ENCODE measurements around the gene AVP. TPM values are rescaled to one million over a fixed set of nuclear protein-coding genes. Genes with fewer than 3 reads are reported as not detected.
A peak's percentile ranks its signal among the peaks of the same experiment; 100 is the strongest.

The AVP gene
- total and polyA plus RNA-seq, 2 of the 13 experiments (the other 11 are each of a cell fraction or from before 2014, with no cell fraction given), result 0.12 TPM; not detected in 1

DNA sequence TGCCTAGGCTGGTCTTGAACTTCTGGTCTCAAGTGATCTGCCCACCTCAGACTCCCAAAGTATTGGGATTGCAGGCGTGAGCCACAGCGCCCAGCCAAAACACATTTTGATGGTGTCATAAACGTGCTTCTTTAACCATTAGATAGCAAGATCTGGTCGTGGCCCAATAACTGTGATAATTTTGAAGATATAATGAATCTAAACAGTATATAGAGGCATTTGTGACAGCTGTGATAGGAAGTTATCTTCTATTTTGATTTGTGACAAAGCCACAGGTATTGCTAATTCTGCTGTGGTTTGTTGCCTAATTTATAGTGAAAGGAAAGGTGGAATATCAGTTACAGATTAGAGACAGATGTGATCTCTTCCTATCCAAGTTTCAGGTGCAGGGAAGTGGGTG, 13.8 kb downstream of the AVP start:
- POLR2A ChIA-PET, result no interaction called here
- peaks cover 4 to 11% of the 10 kb centered on the region in 2 experiments; a peak in 2 of 5 replicates for H3K27me3 ChIP-seq (ENCODE audit: control insufficient read depth in 1 of 2, insufficient read depth in 2 of 2, low read length in 2 of 2)
- no peaks in the 10 kb centered on the region for H3K36me3 ChIP-seq (replicated peaks in 1 of 2; ENCODE audit: control insufficient read depth in 1 of 2, insufficient read depth in 2 of 2, low read length in 2 of 2)
- no peak for ATAC-seq
- BruUV-seq (replicated peaks), result no TSS peak
- no peak overlapping the region for H3K4me2 ChIP-seq (ENCODE audit: low read depth, low read length)
- in situ Hi-C loops (cut with HindIII; ENCODE audit: extremely low pct_ligation_motif_present, low pct_unique_long_range_greater_than_20kb), result no loop called here
- CTCF ChIA-PET (ENCODE audit: low intra/inter-chr PET ratio, low total read pairs), result no interaction called here
- H3K27ac ChIP-seq (ENCODE audit: extremely low read length, insufficient read depth, low read length), result no peak overlapping the region
- no peak for TF ChIP-seq U2AF2 (IDR thresholded peaks at IDR 0.05; ENCODE audit: low read depth, low read length)
- no peak for TF ChIP-seq ZBTB7A (CRISPR knock-in tag; IDR thresholded peaks at IDR 0.05)
- TF ChIP-seq, protein P1, sequence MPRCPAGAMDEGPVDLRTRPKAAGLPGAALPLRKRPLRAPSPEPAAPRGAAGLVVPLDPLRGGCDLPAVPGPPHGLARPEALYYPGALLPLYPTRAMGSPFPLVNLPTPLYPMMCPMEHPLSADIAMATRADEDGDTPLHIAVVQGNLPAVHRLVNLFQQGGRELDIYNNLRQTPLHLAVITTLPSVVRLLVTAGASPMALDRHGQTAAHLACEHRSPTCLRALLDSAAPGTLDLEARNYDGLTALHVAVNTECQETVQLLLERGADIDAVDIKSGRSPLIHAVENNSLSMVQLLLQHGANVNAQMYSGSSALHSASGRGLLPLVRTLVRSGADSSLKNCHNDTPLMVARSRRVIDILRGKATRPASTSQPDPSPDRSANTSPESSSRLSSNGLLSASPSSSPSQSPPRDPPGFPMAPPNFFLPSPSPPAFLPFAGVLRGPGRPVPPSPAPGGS (CRISPR knock-in tag; IDR thresholded peaks at IDR 0.05), result no peak
- TF ChIP-seq RBFOX2 (IDR thresholded peaks at IDR 0.05; ENCODE audit: low read depth, low read length), result no peak
- no peak for TF ChIP-seq PAWR (CRISPR knock-in tag; IDR thresholded peaks at IDR 0.05; ENCODE audit: borderline replicate concordance)
- H3K79me2 ChIP-seq (ENCODE audit: insufficient read depth, low read length), result no peaks in the 10 kb centered on the region
- intact Hi-C loops (cut with micrococcal nuclease; ENCODE audit: unreplicated experiment), result no loop called here
- 56% methylated on average over 4 of the region's 4 CpGs for WGBS (ENCODE audit: low lambda C conversion rate)
- H3K4me3 ChIP-seq (replicated peaks in 1 of 3; ENCODE audit: insufficient read depth in 1 of 3, low read depth in 2 of 3, low read length in 3 of 3), result no peak overlapping the region
- no peak for FAIRE-seq
- peaks cover 69% of the 10 kb centered on the region for H3K4me1 ChIP-seq (ENCODE audit: insufficient read depth, low read length)
- H3K9me3 ChIP-seq (ENCODE audit: low read length), result no peaks in the 10 kb centered on the region
- H3K9ac ChIP-seq (ENCODE audit: insufficient read depth, low read depth, low read length), result no peak overlapping the region
- no peaks in the 10 kb centered on the region for H4K20me1 ChIP-seq (ENCODE audit: insufficient read depth, low read length)
- H2AFZ ChIP-seq (ENCODE audit: low read length), result no peak overlapping the region
- DNase-seq (ENCODE audit: low spot score), result no peak

DNA sequence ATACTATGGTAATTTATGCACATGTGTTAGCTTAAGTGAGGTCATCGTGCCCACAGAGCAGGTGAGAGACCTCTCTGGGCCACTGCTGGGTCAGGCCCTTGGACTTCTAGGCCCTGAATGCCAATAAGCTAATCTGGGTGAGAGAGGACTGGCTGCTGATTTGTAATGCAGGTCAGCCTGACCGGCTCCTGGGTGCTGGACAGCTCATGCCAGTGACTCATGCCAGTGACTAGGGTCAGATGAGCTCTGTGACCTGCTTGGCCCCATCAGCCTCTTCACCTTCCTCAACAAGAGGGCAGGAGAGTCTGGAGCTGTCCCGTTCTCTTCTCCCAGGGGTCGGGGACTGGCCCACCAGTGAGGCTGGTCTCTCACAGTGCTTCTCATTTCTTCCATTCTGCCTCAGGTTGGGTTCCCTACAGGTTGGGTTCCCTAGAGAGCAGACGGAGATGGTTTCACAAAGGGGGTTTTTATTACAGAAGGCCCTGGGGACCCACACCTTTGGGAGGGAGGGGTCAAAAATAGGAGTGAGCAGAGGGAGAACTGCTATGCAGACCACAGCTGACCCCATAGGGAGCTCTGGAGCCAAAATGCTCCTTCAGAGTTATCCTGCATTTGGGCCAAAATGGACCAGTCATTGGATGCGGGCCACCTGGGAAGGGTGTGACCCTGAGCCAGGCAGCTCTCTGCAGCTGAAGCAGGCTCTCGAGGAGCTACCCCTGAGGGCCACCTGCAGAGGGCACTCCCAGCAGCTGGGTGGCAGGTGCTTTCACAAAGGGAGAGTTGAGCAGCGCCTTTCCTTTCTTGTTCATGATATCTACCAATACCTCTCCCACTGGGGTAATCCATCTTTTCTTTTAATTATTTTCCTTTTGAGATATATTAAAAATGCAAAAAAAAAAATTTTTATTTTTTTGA, 15.3 kb downstream of the AVP start:
- H3K27ac ChIP-seq (ENCODE audit: extremely low read length, insufficient read depth, low read length), result no peak overlapping the region
- H3K4me3 ChIP-seq (replicated peaks in 1 of 3; ENCODE audit: insufficient read depth in 1 of 3, low read depth in 2 of 3, low read length in 3 of 3), result no peak overlapping the region
- H4K20me1 ChIP-seq (ENCODE audit: insufficient read depth, low read length), result no peaks in the 10 kb centered on the region
- no peak overlapping the region for H2AFZ ChIP-seq (ENCODE audit: low read length)
- DNase-seq (ENCODE audit: low spot score) (peak; percentile 55), ATAC-seq (peak; percentile 79), FAIRE-seq (peak; percentile 73)
- WGBS (ENCODE audit: low lambda C conversion rate), result 18% methylated on average over 8 of the region's 8 CpGs
- ChIA-PET POLR2A (interaction anchor here (1.0 to 1.6 kb wide), 2 partner anchors 18 to 23 kb away, joined by 3 to 10 read pairs; partner anchors contain the start of gene MRPS26), CTCF (ENCODE audit: low intra/inter-chr PET ratio, low total read pairs) (interaction anchor here (1.2 kb wide), 1 partner anchor 47 kb away, joined by 4 read pairs; no protein-coding TSS in a partner anchor)
- no peaks in the 10 kb centered on the region for H3K79me2 ChIP-seq (ENCODE audit: insufficient read depth, low read length)
- H3K27me3 ChIP-seq (ENCODE audit: control insufficient read depth in 1 of 2, insufficient read depth in 2 of 2, low read length in 2 of 2), result peaks cover 4 to 23% of the 10 kb centered on the region in 2 experiments; a peak in 4 of 5 replicates
- H3K9ac ChIP-seq (ENCODE audit: insufficient read depth, low read depth, low read length), result no peak overlapping the region
- intact Hi-C loops (cut with micrococcal nuclease; ENCODE audit: unreplicated experiment) (no loop called here), in situ Hi-C loops (cut with HindIII; ENCODE audit: extremely low pct_ligation_motif_present, low pct_unique_long_range_greater_than_20kb) (no loop called here)
- H3K9me3 ChIP-seq (ENCODE audit: low read length), result no peaks in the 10 kb centered on the region
- H3K4me1 ChIP-seq (ENCODE audit: insufficient read depth, low read length), result peaks cover 74% of the 10 kb centered on the region
- no TSS peak for BruUV-seq (replicated peaks)
- no peaks in the 10 kb centered on the region for H3K36me3 ChIP-seq (replicated peaks in 1 of 2; ENCODE audit: control insufficient read depth in 1 of 2, insufficient read depth in 2 of 2, low read length in 2 of 2)
- no peak overlapping the region for H3K4me2 ChIP-seq (ENCODE audit: low read depth, low read length)
- TF ChIP-seq ZNF556 (CRISPR knock-in tag; IDR thresholded peaks at IDR 0.05; ENCODE audit: borderline replicate concordance) (no peak), ZNF430 (CRISPR knock-in tag; IDR thresholded peaks at IDR 0.05) (no peak), SCMH1 (CRISPR knock-in tag; IDR thresholded peaks at IDR 0.05; ENCODE audit: borderline replicate concordance) (no peak), ELF4 (CRISPR knock-in tag; IDR thresholded peaks at IDR 0.05; ENCODE audit: borderline replicate concordance) (no peak), SMC3 (IDR thresholded peaks at IDR 0.05; ENCODE audit: low read length) (peak; percentile 35; the same call in 1 of the 2 replicates), PLSCR1 (CRISPR knock-in tag; IDR thresholded peaks at IDR 0.05; ENCODE audit: borderline replicate concordance) (no peak), CAMTA2 (CRISPR knock-in tag; IDR thresholded peaks at IDR 0.05; ENCODE audit: borderline replicate concordance) (no peak), ATF5 (CRISPR knock-in tag; IDR thresholded peaks at IDR 0.05; ENCODE audit: low read depth) (no peak), HOXA7 (CRISPR knock-in tag; IDR thresholded peaks at IDR 0.05) (no peak)

All from HepG2 (cell line).